Measurements from ENCODE around the gene OR7G1. TPM values are rescaled to one million over a fixed set of nuclear protein-coding genes. Genes with fewer than 3 reads are reported as not detected.
"Not testable (repeated sequence)": the region's sequence is repeated elsewhere in the genome, so short reads cannot be mapped to it uniquely, and the experiment has no call there.

OR7G1 gene
- total RNA-seq, 6 donors from 2014 or later: not detected

- no peak overlapping the region for H3K27ac ChIP-seq
- no peaks in the 10 kb centered on the region for H3K27me3 ChIP-seq
- WGBS, 2 donors: 23 to 32% methylated on average over 16 of the region's 16 CpGs
- H3K9me3 ChIP-seq: no peaks in the 10 kb centered on the region
- H3K4me1 ChIP-seq: peaks cover 0 to 4% (median 1%) of the 10 kb centered on the region in 4 donors
- ATAC-seq (ENCODE audit: low FRiP score in 2 of 2) (peak; percentile 69 to 87), DNase-seq (peak; percentile 24 to 36)
- no peak overlapping the region for H3K4me3 ChIP-seq
- TF ChIP-seq EP300 (IDR thresholded peaks at IDR 0.05): no peak
- TF ChIP-seq POLR2AphosphoS5 (IDR thresholded peaks at IDR 0.05): no peak
- TF ChIP-seq CTCF (IDR thresholded peaks at IDR 0.05): no peak
- H3K36me3 ChIP-seq: no peaks in the 10 kb centered on the region
Observed at GRCh38 chr19:9075064-9075949, 40.3 kb downstream of the OR7G1 start.

- peaks cover 0 to 4% (median 1%) of the 10 kb centered on the region in 4 donors for H3K4me1 ChIP-seq
- H3K27ac ChIP-seq: no peak overlapping the region
- no peak for DNase-seq
- H3K4me3 ChIP-seq: no peak overlapping the region
- TF ChIP-seq POLR2A (IDR thresholded peaks at IDR 0.05) (no peak), POLR2AphosphoS5 (IDR thresholded peaks at IDR 0.05) (no peak), CTCF (IDR thresholded peaks at IDR 0.05) (no peak), EP300 (IDR thresholded peaks at IDR 0.05) (no peak)
- 57 to 70% methylated on average over 6 of the region's 6 CpGs for WGBS, 2 donors
- no peaks in the 10 kb centered on the region for H3K27me3 ChIP-seq
- H3K9me3 ChIP-seq: no peaks in the 10 kb centered on the region
- H3K36me3 ChIP-seq: no peaks in the 10 kb centered on the region
- no peak for ATAC-seq (ENCODE audit: low FRiP score in 2 of 2)
Observed at GRCh38 chr19:9073806-9074205, 41.8 kb downstream of the OR7G1 start.

- H3K36me3 ChIP-seq; H3K27ac ChIP-seq; H3K27me3 ChIP-seq; H3K4me1 ChIP-seq; H3K4me3 ChIP-seq; H3K9me3 ChIP-seq; DNase-seq; ATAC-seq (ENCODE audit: low FRiP score in 2 of 2): not testable (repeated sequence)
- 89% methylated on average over 6 of the region's 6 CpGs for WGBS, 2 donors
Observed at GRCh38 chr19:9071720-9072119, 43.8 kb downstream of the OR7G1 start.

- Histone ChIP-seq H3K27me3 (no peaks in the 10 kb centered on the region), H3K9me3 (no peaks in the 10 kb centered on the region), H3K27ac (no peak overlapping the region), H3K4me3 (no peak overlapping the region), H3K36me3 (no peaks in the 10 kb centered on the region), H3K4me1 (no peaks in the 10 kb centered on the region)
- ATAC-seq (ENCODE audit: low FRiP score in 2 of 2) (no peak), DNase-seq (no peak)
- TF ChIP-seq POLR2AphosphoS5 (IDR thresholded peaks at IDR 0.05) (no peak), POLR2A (IDR thresholded peaks at IDR 0.05) (no peak), EP300 (IDR thresholded peaks at IDR 0.05) (no peak), CTCF (IDR thresholded peaks at IDR 0.05) (no peak)
- 35 to 51% methylated on average over 5 of the region's 5 CpGs for whole genome bisulfite sequencing, 2 donors
Observed at GRCh38 chr19:9070066-9070465, 45.5 kb downstream of the OR7G1 start.

- ATAC-seq (ENCODE audit: low FRiP score in 2 of 2) (no peak), DNase-seq (peak in 1 of 2 donors; percentile 55)
- TF ChIP-seq CTCF (IDR thresholded peaks at IDR 0.05) (no peak), EP300 (IDR thresholded peaks at IDR 0.05) (no peak), POLR2A (IDR thresholded peaks at IDR 0.05) (no peak), POLR2AphosphoS5 (IDR thresholded peaks at IDR 0.05) (no peak)
- Histone ChIP-seq H3K27ac (no peak overlapping the region), H3K27me3 (no peaks in the 10 kb centered on the region), H3K4me1 (no peaks in the 10 kb centered on the region), H3K9me3 (no peaks in the 10 kb centered on the region), H3K36me3 (no peaks in the 10 kb centered on the region), H3K4me3 (no peak overlapping the region)
- 78 to 86% methylated on average over 6 to 12 of the region's 12 CpGs for WGBS, 2 donors
Observed at GRCh38 chr19:9065457-9066014, 50.0 kb downstream of the OR7G1 start.

Small RNA genes within 50 kb of the gene (small RNA-seq; reads per million reads assigned to genes)
- 0 reads per million in 4 donors for gene OR1M4P

Other genes with a start within 250 kb of the OR7G1 start
- gene MUC16, start 105.4 kb downstream of the OR7G1 start, total RNA-seq: 10 to 100 TPM in 1 of 6 donors, 1 to 10 TPM in 2, under 1 TPM in 3; 0.15 to 24.7 (median 0.82) TPM
- gene OR1M1, start 28.7 kb downstream of the OR7G1 start, total RNA-seq: not detected
- gene OR7G2, start 8.3 kb downstream of the OR7G1 start, total RNA-seq: not detected
- gene OR7G3, start 11.2 kb upstream of the OR7G1 start, total RNA-seq: not detected
- 10 to 100 TPM; 15.9 to 39.8 (median 25.0) TPM for gene ZNF317, start 24.6 kb upstream of the OR7G1 start, total RNA-seq
- gene OR7D2, start 63.2 kb upstream of the OR7G1 start, total RNA-seq: under 1 TPM in 2 of 6 donors, not detected in 4; 0.33 to 0.57 TPM
- gene OR7D4, start 103.8 kb upstream of the OR7G1 start, total RNA-seq: not detected
- gene OR7E24, start 135.2 kb upstream of the OR7G1 start, total RNA-seq: not detected
- gene ZNF699, start 194.1 kb upstream of the OR7G1 start, total RNA-seq: 10 to 100 TPM in 4 of 6 donors, 1 to 10 TPM in 2; 6.8 to 20.2 (median 15.9) TPM
- 10 to 100 TPM in 5 of 6 donors, 1 to 10 TPM in 1; 9.6 to 26.2 (median 15.6) TPM for gene ZNF559, start 208.4 kb upstream of the OR7G1 start, total RNA-seq
- 10 to 100 TPM in 1 of 6 donors, 1 to 10 TPM in 5; 1.1 to 19.9 (median 1.4) TPM for gene ZNF177, start 247.2 kb upstream of the OR7G1 start, total RNA-seq